Loucy (cell line): ENCODE measurements around the gene GMPPB.

Source experiments
- H2AFZ ChIP-seq: fragments of 200-600 bp; sonication (generic); 2 replicates; pipeline ENCODE4 v1.6.0; 2016; ENCODE audit warnings: antibody characterized with exemption, mild to moderate bottlenecking, low read length, moderate library complexity
- H3F3A ChIP-seq: fragments of 200-600 bp; 2 replicates; pipeline ENCODE4 v1.6.0; 2016; ENCODE audit warnings: antibody characterized with exemption, low read depth, mild to moderate bottlenecking
- H3K27me3 ChIP-seq: fragments of 200-600 bp; sonication (generic); 2 replicates; pipeline ENCODE4 v1.6.1; 2014; ENCODE audit warnings: low read length, mild to moderate bottlenecking; ENCODE audit not compliant: insufficient read depth, poor library complexity, severe bottlenecking
- H3K36me3 ChIP-seq: fragments of 200-600 bp; sonication (generic); 2 replicates; pipeline ENCODE4 v1.6.1; 2016; ENCODE audit warnings: low read length; ENCODE audit not compliant: insufficient read depth
- H3K4me1 ChIP-seq: fragments of 200-600 bp; sonication (generic); 2 replicates; pipeline ENCODE4 v1.5.1; 2014; ENCODE audit warnings: low read length, mild to moderate bottlenecking; ENCODE audit not compliant: insufficient read depth, poor library complexity, severe bottlenecking
- H3K4me2 ChIP-seq: fragments of 200-600 bp; sonication (generic); 2 replicates; pipeline ENCODE4 v1.6.0; 2014; ENCODE audit warnings: antibody characterized with exemption, low read length, low read depth, mild to moderate bottlenecking; ENCODE audit not compliant: poor library complexity, severe bottlenecking
- H3K4me3 ChIP-seq: fragments of 200-600 bp; sonication (generic); 2 replicates; pipeline ENCODE4 v1.5.1; 2014; ENCODE audit warnings: low read length, mild to moderate bottlenecking, mixed read lengths; ENCODE audit not compliant: poor library complexity, severe bottlenecking
- H3K79me2 ChIP-seq: fragments of 200-600 bp; sonication (generic); 2 replicates; pipeline ENCODE4 v1.6.1; 2014; ENCODE audit warnings: low read length; ENCODE audit not compliant: insufficient read depth
- H3K9ac ChIP-seq: fragments of 200-600 bp; sonication (generic); 2 replicates; pipeline ENCODE4 v1.6.0; 2014; ENCODE audit warnings: mild to moderate bottlenecking, low read depth, low read length, moderate library complexity; ENCODE audit not compliant: poor library complexity, severe bottlenecking
- H3K9me2 ChIP-seq: fragments of 200-600 bp; sonication (generic); replicated peaks from 2 replicates; pipeline ENCODE4 v1.6.1; 2016; ENCODE audit warnings: low read depth, low read length, mixed read lengths
- H3K9me3 ChIP-seq: fragments of 200-600 bp; sonication (generic); 2 replicates; pipeline ENCODE4 v1.6.1; 2014; ENCODE audit warnings: mild to moderate bottlenecking, antibody characterized with exemption, low read length, low read depth; ENCODE audit not compliant: insufficient read depth
- H4K20me1 ChIP-seq: fragments of 200-600 bp; sonication (generic); 2 replicates; pipeline ENCODE4 v1.6.0; 2014; ENCODE audit warnings: antibody characterized with exemption, low read length, mild to moderate bottlenecking; ENCODE audit not compliant: insufficient read depth, poor library complexity, severe bottlenecking
- EZH2phosphoT487 ChIP-seq: fragments of 200-600 bp; IDR thresholded peaks from 2 replicates; pipeline ENCODE4 v1.6.1; 2018; ENCODE audit warnings: antibody characterized with exemption, mild to moderate bottlenecking, moderate library complexity, borderline replicate concordance
- TF ChIP-seq, protein P1 (sequence below): fragments of 200-600 bp; sonication (generic); conservative IDR thresholded peaks from 2 replicates; pipeline ENCODE4 v1.5.1; 2014; ENCODE audit warnings: mild to moderate bottlenecking, antibody characterized with exemption, low read length

GMPPB gene

DNA sequence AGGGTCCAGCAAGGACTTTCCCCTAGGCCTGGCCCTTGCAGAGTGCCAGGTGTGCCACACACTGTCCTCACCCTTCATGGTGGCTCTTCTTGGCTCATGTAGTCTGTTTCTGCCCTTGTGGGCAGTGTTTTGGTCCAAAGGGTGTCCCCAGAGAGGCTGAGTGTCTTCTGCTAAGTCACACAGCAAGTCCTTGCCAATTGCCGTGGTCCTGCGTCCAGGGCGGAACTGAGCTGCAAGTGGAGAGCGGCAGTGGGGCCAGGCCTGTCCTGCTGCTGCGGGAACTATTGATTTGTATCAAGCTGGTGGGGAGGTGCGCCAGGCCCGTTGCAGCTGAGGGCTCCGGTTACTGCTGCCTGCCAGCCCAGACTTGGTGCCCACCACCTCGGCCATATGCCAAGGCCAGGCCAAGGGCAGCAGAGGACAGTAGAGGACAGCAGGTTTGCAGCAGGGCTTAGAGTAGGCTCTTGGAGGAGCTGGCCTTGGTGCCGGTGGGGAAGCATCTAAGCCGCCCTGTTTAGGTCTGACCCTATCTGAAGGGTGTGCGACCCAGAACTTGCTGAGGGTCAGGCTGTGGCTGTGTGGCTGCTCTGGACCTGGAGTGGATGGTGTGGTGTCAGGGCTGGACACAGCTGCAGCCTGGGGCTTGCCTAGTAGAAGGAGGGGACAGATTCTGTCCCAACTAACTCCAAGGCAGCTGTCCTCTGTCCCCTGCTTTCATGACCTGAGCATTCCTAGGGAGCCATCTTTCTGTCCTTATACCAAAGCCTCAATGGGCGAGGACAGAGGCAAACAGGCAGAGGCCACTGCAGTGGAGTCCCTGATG is 8.8 kb downstream of the GMPPB start:
- H3K27me3 ChIP-seq, result no peaks in the 10 kb centered on the region
- no peak overlapping the region for H3K4me2 ChIP-seq
- peaks cover 24% of the 10 kb centered on the region for H3F3A ChIP-seq
- peak overlapping the region; percentile 27 for H3K9ac ChIP-seq
- no peaks in the 10 kb centered on the region for H3K9me2 ChIP-seq
- no peak for TF ChIP-seq EZH2phosphoT487
- TF ChIP-seq, protein P1, sequence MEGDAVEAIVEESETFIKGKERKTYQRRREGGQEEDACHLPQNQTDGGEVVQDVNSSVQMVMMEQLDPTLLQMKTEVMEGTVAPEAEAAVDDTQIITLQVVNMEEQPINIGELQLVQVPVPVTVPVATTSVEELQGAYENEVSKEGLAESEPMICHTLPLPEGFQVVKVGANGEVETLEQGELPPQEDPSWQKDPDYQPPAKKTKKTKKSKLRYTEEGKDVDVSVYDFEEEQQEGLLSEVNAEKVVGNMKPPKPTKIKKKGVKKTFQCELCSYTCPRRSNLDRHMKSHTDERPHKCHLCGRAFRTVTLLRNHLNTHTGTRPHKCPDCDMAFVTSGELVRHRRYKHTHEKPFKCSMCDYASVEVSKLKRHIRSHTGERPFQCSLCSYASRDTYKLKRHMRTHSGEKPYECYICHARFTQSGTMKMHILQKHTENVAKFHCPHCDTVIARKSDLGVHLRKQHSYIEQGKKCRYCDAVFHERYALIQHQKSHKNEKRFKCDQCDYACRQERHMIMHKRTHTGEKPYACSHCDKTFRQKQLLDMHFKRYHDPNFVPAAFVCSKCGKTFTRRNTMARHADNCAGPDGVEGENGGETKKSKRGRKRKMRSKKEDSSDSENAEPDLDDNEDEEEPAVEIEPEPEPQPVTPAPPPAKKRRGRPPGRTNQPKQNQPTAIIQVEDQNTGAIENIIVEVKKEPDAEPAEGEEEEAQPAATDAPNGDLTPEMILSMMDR, result no peak
- no peaks in the 10 kb centered on the region; the same call in 1 of the 2 replicates for H3K36me3 ChIP-seq
- no peaks in the 10 kb centered on the region for H4K20me1 ChIP-seq
- H3K4me3 ChIP-seq, result no peak overlapping the region
- H3K4me1 ChIP-seq, result peaks cover 41% of the 10 kb centered on the region
- H2AFZ ChIP-seq, result no peak overlapping the region
- H3K79me2 ChIP-seq, result peaks cover 2% of the 10 kb centered on the region; the same call in 1 of the 2 replicates
- H3K9me3 ChIP-seq, result no peaks in the 10 kb centered on the region

DNA sequence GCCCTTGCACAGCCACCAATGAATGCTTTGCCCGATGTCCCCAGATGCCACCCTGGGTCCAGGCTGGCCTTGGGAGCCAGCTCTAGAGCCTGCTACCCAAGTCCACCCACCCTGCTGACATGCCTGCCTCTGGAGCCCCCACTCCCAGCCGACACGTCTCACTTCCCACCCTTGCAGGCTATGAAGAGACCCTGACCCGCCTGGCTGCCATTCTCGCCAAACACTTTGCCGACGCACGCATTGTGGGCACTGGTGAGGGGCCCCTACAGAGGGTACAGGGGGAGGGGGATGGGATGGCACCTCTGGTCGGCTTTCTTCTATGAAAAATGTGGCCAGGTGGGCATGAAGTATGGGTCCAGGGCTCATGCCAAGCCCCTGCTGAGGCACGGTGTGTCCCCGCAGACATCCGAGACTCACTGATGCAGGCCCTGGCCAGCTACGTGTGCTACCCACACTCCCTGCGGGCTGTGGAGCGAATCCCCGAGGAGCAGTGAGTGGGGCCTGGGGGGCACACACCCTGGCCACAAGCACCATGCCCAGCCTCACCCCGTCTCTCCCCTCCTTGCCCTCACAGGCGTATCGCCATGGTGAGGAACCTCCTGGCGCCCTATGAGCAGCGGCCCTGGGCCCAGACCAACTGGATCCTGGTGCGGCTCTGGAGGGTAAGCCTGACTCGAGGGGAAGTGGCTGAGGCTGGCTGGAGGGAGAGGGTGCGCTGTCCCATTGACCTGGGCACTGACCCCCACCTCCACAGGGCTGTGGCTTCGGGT is 10.2 kb downstream of the GMPPB start:
- Histone ChIP-seq H3K4me2 (peak overlapping the region; percentile 94), H3K36me3 (no peaks in the 10 kb centered on the region; the same call in 1 of the 2 replicates), H3F3A (peaks cover 24% of the 10 kb centered on the region), H3K4me1 (peaks cover 41% of the 10 kb centered on the region), H3K4me3 (peak overlapping the region; percentile 72), H3K27me3 (no peaks in the 10 kb centered on the region), H3K9ac (peak overlapping the region; percentile 76), H3K9me3 (no peaks in the 10 kb centered on the region), H4K20me1 (no peaks in the 10 kb centered on the region), H3K9me2 (no peaks in the 10 kb centered on the region), H2AFZ (no peak overlapping the region), H3K79me2 (peaks cover 6% of the 10 kb centered on the region; the same call in 1 of the 2 replicates)
- TF ChIP-seq EZH2phosphoT487, result no peak
- TF ChIP-seq, protein P1, result no peak

DNA sequence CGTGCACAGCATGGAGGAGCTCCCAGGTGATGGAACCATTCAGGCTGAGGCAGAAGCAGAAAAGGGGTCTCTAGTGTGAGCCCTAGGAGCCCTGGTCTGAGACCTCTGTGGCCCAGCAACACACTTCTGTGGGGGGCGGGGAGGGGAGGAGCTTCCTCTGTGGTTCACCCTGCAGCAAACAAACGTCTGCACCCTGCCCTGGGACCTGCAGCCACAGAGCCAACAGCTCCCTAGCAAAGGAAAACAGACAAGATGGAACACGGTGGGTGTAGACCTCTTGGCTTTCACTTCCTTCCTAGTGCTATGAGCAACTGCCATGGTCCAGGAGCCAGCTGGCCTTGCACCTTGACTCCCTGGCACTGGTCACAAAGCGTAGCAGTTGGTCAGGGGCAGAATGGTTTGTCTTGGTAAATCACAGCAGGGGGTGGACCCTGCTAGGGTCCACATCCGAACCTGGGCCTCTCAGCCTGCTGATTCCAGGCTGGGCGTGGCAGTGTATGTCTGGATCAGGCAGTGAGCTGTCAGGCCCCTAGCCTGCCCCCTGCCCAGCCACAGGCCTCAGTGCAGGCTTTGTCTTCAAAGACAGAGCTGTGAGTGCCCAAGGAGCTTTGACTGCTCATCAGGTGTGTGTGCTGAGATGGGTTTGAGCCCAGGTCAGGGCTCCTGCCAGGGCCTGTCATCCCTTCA is 11.0 kb downstream of the GMPPB start:
- Histone ChIP-seq H3K9me3 (no peaks in the 10 kb centered on the region), H3K27me3 (no peaks in the 10 kb centered on the region), H3K9me2 (no peaks in the 10 kb centered on the region), H3F3A (peaks cover 24% of the 10 kb centered on the region), H3K4me1 (peaks cover 45% of the 10 kb centered on the region), H2AFZ (no peak overlapping the region), H3K4me3 (peak overlapping the region; percentile 72), H3K9ac (peak overlapping the region; percentile 76), H3K36me3 (no peaks in the 10 kb centered on the region; the same call in 1 of the 2 replicates), H4K20me1 (no peaks in the 10 kb centered on the region), H3K79me2 (peaks cover 6% of the 10 kb centered on the region; the same call in 1 of the 2 replicates), H3K4me2 (peak overlapping the region; percentile 94)
- TF ChIP-seq EZH2phosphoT487, result no peak
- TF ChIP-seq, protein P1, result peak; percentile 38; the same call in 1 of the 2 replicates
